GM13976 (cell line): ENCODE data around the gene STOX2.

Experiments
- DNase-seq: peaks from one replicate; pipeline ENCODE4 v3.0.0; 2012; ENCODE audit warnings: low spot score
- in situ Hi-C: fragments of 300-500 bp; cut with MboI; formaldehyde crosslinking; loops from one replicate; pipeline ENCODE4 v1.12.0; 2022; ENCODE audit warnings: low sequenced_read_pairs, mixed read lengths, inconsistent platforms; ENCODE audit not compliant: unreplicated experiment
- TF ChIP-seq, protein P1 (sequence below): IDR thresholded peaks from 2 replicates; pipeline ENCODE4 v1.5.1; 2012; ENCODE audit warnings: borderline replicate concordance, mild to moderate bottlenecking; ENCODE audit not compliant: insufficient read depth; ENCODE audit errors: extremely low read depth, missing control alignments, control extremely low read depth

STOX2 gene

DNA sequence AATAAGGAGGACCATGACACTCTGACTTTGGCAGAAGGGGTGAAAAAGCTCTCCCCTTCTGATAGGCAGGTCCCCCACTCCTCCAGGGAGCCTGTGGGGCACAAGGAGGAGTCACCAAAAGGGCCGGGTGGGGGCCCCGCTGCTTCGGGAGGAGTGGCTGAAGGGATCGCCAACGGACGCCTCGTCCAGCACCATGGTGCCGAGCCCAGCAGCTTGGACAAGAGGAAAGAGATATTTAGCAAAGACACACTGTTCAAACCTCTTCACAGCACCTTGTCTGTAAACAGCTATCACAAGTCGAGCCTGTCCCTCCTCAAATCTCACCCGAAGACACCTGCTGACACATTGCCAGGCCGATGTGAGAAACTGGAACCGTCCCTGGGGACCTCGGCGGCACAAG is 105.6 kb downstream of the STOX2 start:
- TF ChIP-seq, protein P1, sequence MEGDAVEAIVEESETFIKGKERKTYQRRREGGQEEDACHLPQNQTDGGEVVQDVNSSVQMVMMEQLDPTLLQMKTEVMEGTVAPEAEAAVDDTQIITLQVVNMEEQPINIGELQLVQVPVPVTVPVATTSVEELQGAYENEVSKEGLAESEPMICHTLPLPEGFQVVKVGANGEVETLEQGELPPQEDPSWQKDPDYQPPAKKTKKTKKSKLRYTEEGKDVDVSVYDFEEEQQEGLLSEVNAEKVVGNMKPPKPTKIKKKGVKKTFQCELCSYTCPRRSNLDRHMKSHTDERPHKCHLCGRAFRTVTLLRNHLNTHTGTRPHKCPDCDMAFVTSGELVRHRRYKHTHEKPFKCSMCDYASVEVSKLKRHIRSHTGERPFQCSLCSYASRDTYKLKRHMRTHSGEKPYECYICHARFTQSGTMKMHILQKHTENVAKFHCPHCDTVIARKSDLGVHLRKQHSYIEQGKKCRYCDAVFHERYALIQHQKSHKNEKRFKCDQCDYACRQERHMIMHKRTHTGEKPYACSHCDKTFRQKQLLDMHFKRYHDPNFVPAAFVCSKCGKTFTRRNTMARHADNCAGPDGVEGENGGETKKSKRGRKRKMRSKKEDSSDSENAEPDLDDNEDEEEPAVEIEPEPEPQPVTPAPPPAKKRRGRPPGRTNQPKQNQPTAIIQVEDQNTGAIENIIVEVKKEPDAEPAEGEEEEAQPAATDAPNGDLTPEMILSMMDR = no peak
- no peak for DNase-seq
- in situ Hi-C loops = no loop called here

DNA sequence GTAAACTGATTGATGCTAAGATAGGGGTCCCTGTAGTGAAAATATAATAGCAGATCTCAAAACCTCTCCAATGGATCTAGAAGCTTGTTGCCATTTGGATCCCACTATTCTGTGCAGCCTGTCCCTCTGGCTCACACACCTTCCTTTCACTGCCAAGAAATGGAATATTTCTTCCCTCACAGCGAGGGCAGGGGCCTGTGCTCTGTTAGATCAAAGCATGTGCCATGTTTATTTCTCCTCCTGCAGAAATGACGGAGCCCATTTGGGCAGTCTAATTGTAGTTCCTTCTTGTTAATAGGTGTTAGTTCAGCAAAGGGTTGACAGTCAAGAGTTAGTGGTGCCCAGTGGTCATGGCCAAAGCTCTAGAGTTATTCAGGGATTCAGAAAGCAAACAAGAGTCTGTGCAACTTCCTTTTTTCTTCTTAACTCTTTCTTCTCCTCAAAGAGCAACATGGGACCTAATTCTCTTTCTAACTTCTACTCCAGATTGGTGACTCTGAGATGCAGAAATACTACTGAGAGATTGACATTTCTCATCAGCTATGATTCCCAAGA is 106.8 kb downstream of the STOX2 start:
- TF ChIP-seq, protein P1 = no peak
- DNase-seq = no peak
- in situ Hi-C loops = no loop called here

DNA sequence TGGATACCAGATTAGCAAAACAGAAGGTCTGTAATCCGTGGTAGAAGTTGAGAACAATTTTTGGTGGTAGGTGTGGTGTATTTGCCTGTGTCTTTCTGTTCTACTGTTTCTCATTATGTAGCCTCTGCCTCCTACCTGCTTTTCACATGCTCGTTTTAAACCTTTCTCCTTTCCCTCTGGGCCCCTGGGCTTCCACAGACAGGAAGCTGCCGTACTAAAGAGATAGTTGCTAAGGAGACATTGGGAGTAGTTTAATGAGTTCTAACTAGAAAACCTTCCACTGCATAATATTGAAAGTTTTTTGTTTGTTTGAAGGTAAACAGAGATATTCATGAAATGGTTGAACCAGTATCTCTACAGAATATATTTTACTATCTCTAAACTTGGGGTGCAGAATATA is 107.8 kb downstream of the STOX2 start:
- DNase-seq = no peak
- in situ Hi-C loops = no loop called here
- TF ChIP-seq, protein P1 = no peak

DNA sequence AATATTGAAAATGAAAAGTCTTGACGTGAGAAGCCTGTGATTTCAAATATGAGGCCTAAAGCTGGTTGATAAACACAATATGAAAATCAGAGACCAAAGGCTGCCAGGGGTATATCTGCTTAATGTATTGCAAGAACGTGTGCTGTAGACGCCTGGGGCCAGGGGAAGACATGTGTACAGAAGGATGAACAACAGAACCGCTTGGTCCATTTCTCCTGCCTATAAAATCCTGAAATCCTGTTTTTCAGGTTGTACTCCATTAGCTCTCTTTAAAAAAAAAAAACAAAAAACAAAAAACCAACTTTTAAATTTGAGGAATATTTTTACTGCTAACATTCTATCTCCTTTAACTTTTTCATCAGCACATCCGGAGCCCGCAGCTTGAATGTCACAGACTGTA is 109.2 kb downstream of the STOX2 start:
- in situ Hi-C loops = no loop called here
- TF ChIP-seq, protein P1 = no peak

DNA sequence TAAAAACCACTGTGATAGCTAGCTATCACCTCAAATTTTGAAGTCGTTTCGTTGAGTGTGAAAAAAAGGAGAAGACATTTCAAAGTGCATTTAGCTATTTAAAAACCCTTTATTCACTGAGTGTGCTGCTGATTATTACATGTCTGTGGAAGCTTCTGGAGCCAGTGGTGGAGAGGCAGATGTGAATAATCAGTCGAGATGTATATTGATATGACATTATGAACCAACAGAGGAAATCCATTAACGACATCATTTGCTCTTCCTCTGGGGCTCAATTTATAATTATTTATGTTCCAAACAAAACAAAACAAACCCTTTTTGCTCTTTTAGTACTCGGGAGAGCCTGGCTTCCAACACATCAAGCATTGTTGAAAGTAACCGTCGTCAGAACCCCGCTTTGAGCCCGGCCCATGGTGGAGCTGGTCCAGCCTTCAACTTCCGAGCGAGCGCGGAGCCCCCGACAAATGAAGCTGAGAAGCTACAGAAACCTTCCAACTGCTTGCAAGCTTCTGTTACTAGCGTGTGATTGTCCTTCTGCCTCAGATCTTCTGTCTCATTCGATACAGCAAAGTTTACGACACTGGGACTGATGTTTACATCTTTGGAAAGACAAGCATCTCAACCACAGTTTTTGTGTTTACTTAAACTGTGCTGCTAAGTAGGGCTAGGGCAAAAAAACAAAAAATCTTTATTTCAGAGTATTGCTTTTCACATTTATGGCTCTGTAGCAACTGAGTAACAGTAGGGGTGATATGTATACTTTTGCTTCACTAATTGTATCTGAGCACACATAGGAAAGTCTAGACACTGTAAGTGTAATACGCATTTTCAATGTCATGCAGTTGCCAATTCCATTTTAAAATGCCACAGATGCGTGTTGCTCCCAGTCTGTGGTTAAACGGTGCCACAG is 111.9 kb downstream of the STOX2 start:
- in situ Hi-C loops = no loop called here
- TF ChIP-seq, protein P1 = no peak
- no peak for DNase-seq

More for the DNA sequence above, 109.2 kb downstream of the STOX2 start:
- no peak for DNase-seq

DNA sequence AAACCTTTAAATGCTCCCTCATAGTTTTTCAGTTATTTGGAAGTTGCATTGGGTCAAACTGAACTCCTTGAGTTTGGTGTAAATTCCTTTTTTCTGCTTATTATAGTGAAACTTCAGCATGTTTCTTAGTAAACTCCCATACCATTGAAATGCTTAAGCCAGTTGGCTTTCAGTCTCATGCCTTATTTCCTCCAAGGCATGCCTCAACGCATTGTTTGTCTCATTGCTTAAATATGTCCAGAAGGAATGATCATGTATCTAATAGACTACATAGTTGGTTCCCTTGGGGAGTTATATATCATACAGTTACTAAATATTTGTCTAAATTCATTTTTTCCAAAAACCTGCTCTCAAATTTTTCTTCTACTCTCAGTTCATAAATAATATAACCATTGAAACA is 114.0 kb downstream of the STOX2 start:
- no peak for DNase-seq
- in situ Hi-C loops = no loop called here
- TF ChIP-seq, protein P1 = no peak
